ENCODE results near the gene PTPRD.

Gene PTPRD

DNA sequence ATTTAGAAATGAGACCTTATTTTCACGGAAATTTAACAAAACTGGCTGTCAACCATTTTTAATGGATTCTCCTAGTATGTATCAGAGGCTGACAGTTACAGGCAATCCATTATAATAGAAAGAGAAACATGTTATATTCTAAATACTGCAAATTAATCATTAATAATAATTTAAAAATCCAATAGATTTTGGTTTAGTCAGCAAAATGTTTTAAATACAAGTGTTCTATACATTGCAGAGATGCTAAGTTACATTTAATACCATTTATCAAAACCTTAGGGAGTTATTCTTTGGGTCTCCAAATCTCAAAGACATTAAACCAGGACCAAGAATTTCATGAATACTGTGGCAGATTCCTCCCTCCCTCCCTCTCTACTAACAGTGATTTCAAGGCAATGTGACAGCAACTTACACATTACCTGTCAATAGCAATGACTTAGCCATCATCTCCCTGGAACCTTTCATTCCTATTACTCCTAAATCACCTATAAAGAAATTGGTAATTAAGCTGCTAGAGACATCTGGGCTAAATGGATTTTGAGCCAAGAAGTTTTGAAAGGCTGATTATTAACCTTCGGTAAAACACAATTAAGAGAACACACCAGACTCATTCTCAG, 2044.7 kb downstream of the PTPRD start:
- no peak for DNase-seq (ENCODE audit: low read depth)
- TF ChIP-seq, protein P1, sequence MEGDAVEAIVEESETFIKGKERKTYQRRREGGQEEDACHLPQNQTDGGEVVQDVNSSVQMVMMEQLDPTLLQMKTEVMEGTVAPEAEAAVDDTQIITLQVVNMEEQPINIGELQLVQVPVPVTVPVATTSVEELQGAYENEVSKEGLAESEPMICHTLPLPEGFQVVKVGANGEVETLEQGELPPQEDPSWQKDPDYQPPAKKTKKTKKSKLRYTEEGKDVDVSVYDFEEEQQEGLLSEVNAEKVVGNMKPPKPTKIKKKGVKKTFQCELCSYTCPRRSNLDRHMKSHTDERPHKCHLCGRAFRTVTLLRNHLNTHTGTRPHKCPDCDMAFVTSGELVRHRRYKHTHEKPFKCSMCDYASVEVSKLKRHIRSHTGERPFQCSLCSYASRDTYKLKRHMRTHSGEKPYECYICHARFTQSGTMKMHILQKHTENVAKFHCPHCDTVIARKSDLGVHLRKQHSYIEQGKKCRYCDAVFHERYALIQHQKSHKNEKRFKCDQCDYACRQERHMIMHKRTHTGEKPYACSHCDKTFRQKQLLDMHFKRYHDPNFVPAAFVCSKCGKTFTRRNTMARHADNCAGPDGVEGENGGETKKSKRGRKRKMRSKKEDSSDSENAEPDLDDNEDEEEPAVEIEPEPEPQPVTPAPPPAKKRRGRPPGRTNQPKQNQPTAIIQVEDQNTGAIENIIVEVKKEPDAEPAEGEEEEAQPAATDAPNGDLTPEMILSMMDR (IDR thresholded peaks at IDR 0.05; ENCODE audit: insufficient read depth, low read depth, low read length, missing control alignments): no peak
- no peak overlapping the region for H3K4me3 ChIP-seq (ENCODE audit: low read length)

DNA sequence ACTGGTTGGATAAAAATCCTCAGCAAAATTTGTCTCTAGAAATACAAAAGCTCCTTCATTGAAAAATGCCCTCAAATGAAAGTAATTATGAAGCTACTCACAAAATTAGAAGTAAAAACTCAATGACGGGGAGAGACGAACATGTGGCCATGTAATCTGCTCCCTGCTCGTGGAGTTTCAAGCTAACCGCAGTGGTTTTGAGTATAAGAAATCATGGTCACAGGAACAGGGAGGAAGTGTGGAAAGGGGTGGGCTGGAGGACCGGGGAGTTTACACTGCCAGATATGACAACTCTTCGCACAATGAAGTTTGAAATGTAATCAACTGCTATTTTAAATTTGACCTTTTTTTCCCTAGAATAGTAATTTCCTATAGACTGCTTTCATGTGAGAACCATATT, 2047.8 kb downstream of the PTPRD start:
- no peak for DNase-seq (ENCODE audit: low read depth)

DNA sequence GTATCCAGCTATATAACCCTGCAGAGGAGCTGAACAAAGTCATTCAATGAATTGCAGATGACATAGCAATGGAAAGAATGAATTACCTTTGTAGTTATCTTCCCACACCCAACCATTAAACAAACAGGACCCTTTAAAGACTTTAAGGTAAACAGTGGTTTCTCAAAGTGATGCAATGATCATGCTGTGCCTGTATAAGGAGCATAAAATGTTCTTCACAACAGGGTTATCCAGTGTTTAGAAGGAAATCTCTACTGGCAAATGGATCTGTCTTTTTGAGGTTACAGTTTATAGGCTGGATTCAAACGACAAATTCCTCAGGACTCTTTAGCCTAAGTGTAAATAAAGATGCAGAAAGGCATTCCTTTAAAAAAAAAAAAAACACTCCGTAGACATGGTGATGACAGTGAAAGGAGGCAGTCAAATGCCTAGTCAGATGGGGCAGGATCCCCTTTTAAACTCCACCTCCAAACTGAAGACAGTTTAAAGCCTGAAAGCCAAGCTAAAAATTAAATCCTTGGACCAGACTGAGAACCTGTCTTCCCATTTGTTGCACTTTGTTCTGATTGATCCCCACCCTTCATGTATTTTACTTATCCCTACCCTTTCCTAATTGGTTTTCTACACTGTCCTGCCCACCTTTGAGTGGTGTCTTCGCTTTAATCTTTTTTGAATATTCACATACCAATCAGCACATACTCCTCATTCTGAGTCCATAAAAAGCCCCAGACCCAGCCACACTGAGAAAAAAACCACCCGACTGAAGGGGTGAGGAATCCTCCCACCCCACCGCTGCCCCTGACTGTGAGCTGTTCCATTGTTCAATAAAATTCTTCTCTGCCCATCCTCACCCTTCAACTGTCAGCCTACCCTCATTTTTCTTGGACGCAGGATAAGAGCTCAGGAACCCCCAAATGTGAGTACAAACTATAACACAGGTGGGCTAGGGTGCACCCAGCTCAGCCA, 2052.0 kb downstream of the PTPRD start:
- DNase-seq (ENCODE audit: low read depth): no peak
- TF ChIP-seq, protein P1 (IDR thresholded peaks at IDR 0.05; ENCODE audit: insufficient read depth, low read depth, low read length, missing control alignments): no peak
- no peak overlapping the region for H3K4me3 ChIP-seq (ENCODE audit: low read length)

More for the DNA sequence above, 2047.8 kb downstream of the PTPRD start:
- H3K4me3 ChIP-seq (ENCODE audit: low read length): no peak overlapping the region
- TF ChIP-seq, protein P1 (IDR thresholded peaks at IDR 0.05; ENCODE audit: insufficient read depth, low read depth, low read length, missing control alignments): no peak

DNA sequence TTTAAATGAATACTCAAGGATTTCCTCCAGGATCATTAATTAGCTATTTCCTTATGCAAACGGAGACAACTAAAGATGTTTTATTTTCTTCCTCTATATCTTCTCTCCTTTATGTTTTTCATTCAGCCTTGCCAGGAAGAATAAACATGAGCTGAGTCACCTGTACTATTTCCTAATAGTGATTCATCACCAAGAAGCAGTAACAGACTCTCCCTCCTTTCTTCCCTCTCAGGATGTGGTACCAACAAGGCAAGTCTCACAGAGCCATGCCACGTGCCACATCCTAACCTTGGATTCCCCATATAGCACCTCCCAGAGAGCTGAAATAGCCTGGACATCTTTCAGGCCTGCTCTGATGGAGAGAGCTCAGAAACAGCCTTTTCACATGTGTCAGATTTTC, 2054.6 kb downstream of the PTPRD start:
- DNase-seq (ENCODE audit: low read depth): peak; percentile 68
- TF ChIP-seq, protein P1 (IDR thresholded peaks at IDR 0.05; ENCODE audit: insufficient read depth, low read depth, low read length, missing control alignments): no peak
- no peak overlapping the region for H3K4me3 ChIP-seq (ENCODE audit: low read length)

DNA sequence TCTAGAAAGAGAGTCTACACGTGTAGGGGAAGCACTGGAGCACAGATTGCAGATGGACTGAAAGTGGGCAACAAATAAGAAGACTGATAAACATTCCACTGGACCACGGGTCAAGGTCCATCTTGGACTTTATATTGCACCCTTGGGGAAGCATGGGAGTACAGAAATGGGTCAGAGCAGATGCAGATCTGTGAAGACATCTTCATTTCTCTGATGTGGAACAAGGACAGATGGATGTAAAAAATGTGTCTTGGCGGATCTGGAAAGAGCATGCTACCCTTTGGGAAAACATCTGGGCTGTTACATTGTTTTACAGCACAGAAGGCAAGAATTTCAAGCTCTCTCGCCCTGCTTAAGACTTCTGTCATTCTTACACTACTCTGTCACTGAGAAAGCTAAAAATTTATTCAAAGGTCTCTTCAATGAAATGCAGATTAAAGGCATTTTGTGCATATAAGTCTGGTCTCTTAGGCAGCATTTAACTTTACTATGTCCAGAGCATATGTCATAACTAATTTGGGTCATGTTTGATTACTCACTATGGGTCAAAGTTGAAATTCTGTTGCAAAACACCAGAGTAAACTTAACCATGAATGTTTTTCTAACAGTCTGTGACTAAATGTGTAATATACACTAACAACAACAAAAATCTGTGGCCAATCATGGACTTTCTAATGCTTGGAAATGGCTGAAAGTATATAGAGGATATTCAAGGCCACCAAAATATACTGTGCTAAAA, 2056.9 kb downstream of the PTPRD start:
- DNase-seq (ENCODE audit: low read depth): peak; percentile 16
- no peak overlapping the region for H3K4me3 ChIP-seq (ENCODE audit: low read length)
- TF ChIP-seq, protein P1 (IDR thresholded peaks at IDR 0.05; ENCODE audit: insufficient read depth, low read depth, low read length, missing control alignments): no peak

DNA sequence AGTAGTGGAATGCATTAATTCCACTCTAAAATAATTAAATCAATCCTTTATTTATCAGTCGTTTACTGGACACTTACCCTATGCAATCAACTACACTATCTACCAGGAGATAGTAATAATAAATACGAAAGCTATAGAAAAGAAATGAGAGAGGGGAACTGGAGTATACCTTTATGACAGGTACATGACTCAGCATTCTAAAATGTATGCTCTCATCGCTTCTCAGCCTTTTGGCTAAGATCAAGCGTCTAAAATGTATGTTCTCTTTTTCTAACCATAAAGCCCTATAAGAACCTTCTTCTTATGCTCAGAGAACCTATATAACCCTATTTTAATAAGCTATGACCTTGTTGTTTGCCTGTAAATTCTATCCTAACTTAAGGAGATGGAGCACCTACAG, 2059.4 kb downstream of the PTPRD start:
- no peak overlapping the region for H3K4me3 ChIP-seq (ENCODE audit: low read length)
- DNase-seq (ENCODE audit: low read depth): peak; percentile 13
- TF ChIP-seq, protein P1 (IDR thresholded peaks at IDR 0.05; ENCODE audit: insufficient read depth, low read depth, low read length, missing control alignments): no peak

All from epithelial cell of esophagus (primary cell).